ENCODE results near the gene FRY.

Gene FRY

DNA sequence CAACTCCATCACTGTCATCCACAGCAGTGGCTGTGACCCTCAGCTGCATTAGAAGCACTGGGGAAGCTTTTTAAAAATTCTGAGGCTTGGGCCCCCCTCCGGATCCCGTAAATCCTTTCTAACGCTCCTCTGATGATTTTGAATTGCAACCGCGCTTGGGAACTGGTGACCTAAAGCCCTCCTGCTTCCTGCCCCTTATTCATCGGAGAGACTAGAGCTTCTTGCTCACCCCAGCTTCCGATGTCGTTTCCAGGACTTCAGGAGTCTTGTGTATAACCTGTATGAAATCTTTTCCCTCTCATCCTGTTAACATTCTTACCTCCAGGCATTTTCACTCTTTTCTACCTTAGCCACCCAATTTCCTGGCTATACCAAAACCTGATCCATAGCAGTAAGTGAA lies 268.8 kb downstream of the FRY start:
- POLR2A ChIA-PET (ENCODE audit: low non-redundant PET): no interaction called here
- DNase-seq (ENCODE audit: low spot score): no peak
- no peak overlapping the region for H3K27ac ChIP-seq
- CTCF ChIA-PET: interaction anchor here (0.6 to 0.8 kb wide), 2 partner anchors 51 to 371 kb away, joined by 3 to 5 read pairs; no protein-coding TSS in a partner anchor
- TF ChIP-seq, protein P1, sequence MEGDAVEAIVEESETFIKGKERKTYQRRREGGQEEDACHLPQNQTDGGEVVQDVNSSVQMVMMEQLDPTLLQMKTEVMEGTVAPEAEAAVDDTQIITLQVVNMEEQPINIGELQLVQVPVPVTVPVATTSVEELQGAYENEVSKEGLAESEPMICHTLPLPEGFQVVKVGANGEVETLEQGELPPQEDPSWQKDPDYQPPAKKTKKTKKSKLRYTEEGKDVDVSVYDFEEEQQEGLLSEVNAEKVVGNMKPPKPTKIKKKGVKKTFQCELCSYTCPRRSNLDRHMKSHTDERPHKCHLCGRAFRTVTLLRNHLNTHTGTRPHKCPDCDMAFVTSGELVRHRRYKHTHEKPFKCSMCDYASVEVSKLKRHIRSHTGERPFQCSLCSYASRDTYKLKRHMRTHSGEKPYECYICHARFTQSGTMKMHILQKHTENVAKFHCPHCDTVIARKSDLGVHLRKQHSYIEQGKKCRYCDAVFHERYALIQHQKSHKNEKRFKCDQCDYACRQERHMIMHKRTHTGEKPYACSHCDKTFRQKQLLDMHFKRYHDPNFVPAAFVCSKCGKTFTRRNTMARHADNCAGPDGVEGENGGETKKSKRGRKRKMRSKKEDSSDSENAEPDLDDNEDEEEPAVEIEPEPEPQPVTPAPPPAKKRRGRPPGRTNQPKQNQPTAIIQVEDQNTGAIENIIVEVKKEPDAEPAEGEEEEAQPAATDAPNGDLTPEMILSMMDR (conservative IDR thresholded peaks at IDR 0.05; ENCODE audit: low read depth): no peak

DNA sequence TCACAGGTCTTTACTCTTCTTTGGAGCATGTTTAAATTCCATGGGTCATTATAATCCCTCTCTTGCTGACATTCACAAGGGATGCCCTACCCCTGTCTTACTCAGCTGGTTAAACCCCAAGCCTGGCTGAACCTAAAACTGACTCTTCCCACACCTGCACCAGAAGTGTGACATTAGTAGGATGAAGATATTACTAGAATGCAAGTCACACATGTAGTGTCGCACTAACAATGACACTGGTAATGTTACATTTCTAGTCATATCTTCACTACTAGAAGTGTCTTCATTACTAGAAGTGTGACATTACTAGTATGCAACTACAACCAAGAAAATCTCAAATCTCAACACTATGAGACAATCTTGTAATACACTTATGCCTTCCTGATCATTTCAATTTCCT lies 269.3 kb downstream of the FRY start:
- no peak for DNase-seq (ENCODE audit: low spot score)
- TF ChIP-seq, protein P1 (conservative IDR thresholded peaks at IDR 0.05; ENCODE audit: low read depth): no peak
- ChIA-PET CTCF (interaction anchor here (0.6 to 0.8 kb wide), 2 partner anchors 50 to 378 kb away, joined by 3 to 5 read pairs; no protein-coding TSS in a partner anchor), POLR2A (ENCODE audit: low non-redundant PET) (no interaction called here)
- H3K27ac ChIP-seq: no peak overlapping the region

DNA sequence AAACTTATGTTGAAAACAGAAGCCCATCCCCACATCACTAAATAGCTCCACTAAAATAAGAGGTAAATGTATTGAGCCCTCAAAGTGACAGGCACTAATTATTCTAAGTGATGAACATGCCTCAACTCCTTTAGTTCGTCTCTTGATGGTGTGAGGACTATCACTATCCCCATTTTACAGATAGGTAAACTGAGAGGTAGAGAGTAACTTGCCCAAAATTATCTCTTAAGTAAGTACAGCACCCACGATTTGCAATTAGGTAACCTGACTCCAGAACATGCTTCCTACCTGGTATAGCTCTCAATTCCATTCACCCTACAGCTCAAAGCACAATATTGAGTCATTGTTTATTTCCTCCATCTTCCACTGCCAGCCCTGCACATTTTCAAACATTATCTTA lies 270.9 kb downstream of the FRY start:
- H3K27ac ChIP-seq: no peak overlapping the region
- no peak for DNase-seq (ENCODE audit: low spot score)
- ChIA-PET CTCF (interaction anchor here (0.6 kb wide), 2 partner anchors 158 to 300 kb away, joined by 3 to 5 read pairs; no protein-coding TSS in a partner anchor), POLR2A (ENCODE audit: low non-redundant PET) (no interaction called here)
- TF ChIP-seq, protein P1 (conservative IDR thresholded peaks at IDR 0.05; ENCODE audit: low read depth): no peak

DNA sequence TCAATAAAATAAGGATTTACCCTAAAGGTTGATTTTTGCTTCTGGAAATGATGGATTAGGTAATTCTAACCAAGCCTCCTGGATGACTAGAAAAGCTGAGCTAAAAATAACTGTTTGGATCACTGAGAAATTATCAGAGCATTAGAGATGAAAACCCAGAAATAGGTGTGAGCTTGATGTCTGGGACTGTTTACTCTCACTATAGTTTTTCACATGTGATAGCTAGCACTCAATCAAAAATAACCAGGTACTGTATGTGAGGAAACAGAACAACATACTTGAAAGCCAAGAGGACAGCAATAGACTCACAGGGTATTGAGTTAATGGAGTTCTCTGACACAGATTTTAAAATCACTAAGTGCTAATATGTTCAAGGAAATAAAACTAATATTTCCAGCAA lies 274.1 kb downstream of the FRY start:
- POLR2A ChIA-PET (ENCODE audit: low non-redundant PET): no interaction called here
- no peak overlapping the region for H3K27ac ChIP-seq
- TF ChIP-seq, protein P1 (conservative IDR thresholded peaks at IDR 0.05; ENCODE audit: low read depth): no peak
- CTCF ChIA-PET: no interaction called here
- DNase-seq (ENCODE audit: low spot score): no peak

DNA sequence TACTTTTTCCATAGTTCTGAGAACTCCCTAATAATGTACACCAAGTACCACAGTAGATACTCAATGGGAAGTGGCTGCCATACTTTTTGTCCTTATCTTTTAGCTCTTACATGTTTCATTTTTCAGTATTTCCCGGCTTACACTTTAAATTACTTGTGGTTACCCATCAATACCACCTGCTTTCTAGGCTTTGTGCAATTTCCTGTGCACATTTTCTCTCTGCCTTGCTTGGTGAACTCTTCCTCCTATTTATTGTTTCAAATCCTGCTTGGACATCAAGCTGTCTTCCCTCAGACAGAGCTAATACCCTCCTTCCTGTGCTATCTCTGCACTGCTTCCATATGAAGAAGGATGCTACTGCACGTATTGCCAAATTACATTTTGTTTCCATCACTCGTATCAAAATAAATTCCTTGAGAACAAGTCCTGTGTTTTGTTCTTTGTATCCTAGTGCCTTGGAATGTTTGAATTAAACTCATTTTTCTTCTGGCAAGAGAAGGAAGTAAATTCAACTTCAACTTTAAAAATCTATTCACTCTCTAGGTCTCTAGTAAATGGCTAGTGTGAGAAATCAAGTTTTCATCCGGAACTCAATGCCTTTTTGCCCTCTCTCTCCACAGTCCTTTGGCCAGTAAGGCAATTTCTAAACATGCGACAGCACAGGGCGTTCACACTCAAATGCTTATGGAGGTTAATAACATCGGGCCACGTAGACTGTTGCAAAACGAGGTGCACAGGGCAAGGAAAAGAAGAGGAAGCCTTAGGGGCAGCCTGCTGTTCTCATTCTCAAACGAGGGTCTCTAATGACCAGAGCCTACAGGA lies 277.9 kb downstream of the FRY start:
- ChIA-PET POLR2A (ENCODE audit: low non-redundant PET) (no interaction called here), CTCF (interaction anchor here (0.7 kb wide), 1 partner anchor 645 kb away, joined by 4 read pairs; no protein-coding TSS in a partner anchor)
- TF ChIP-seq, protein P1 (conservative IDR thresholded peaks at IDR 0.05; ENCODE audit: low read depth): no peak
- H3K27ac ChIP-seq: no peak overlapping the region
- no peak for DNase-seq (ENCODE audit: low spot score)

DNA sequence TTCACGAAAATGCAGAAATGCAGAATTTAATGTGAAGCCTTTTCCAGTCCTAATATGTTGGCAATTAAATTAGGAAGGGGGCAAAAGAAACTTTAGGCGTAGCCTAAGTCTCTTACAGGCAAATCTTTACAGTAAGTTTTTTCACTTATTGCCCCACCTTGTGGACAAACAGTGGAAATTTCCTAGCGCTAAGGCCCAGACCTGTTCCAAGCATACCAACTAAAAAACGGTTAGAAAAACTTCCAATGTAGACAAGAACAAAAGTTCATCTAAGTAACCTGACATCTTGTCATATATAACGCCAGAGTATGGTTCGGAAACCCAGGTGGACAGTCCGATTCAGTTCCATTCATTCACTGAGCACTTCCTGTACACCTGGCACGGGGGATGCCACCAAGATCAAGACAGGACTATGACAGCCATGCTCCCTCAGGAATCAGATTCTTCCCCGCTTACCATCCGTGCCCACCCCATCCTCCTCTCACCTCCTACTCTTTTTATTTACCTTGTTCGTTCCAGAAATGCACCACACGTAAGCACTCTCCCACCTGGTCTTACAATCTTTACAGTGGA lies 278.6 kb downstream of the FRY start:
- DNase-seq (ENCODE audit: low spot score): peak; percentile 23
- TF ChIP-seq, protein P1 (conservative IDR thresholded peaks at IDR 0.05; ENCODE audit: low read depth): peak; percentile 65
- CTCF ChIA-PET: no interaction called here
- no peak overlapping the region for H3K27ac ChIP-seq
- POLR2A ChIA-PET (ENCODE audit: low non-redundant PET): no interaction called here

Measured in RWPE1 (cell line).